Naive thymus-derived CD4-positive, alpha-beta T cell (primary cell): ENCODE measurements around the gene PLA1A. TPM values are rescaled to one million over a fixed set of nuclear protein-coding genes. Genes with fewer than 3 reads are reported as not detected.

ENCODE experiments used
- ATAC-seq: fragments of 150-1000 bp; cut with Tn5 transposase; 2 replicates; pipeline ENCODE4 v1.10.0; 2021; ENCODE audit warnings: mild to moderate bottlenecking, moderate library complexity
- CTCF ChIA-PET: fragments of 350-600 bp; sonication (Branson Sonifier 250); formaldehyde crosslinking; loops from one replicate; lab custom pipeline; 2021; ENCODE audit warnings: antibody characterized with exemption; lab: Charles Lee
- POLR2A ChIA-PET: fragments of 350-600 bp; sonication (Branson Sonifier 250); formaldehyde crosslinking; loops from one replicate; lab custom pipeline; 2021; ENCODE audit warnings: antibody characterized with exemption, inconsistent platforms; lab: Charles Lee
- DNase-seq, 9 donors: peaks; one replicate each; pipeline versions ENCODE4 v3.0.0 to v3.0.0-alpha.2; 2020 to 2022; ENCODE audit warnings: mixed read lengths in 1 of 9
- H3K27ac ChIP-seq: one replicate; pipeline ENCODE4 v1.7.0; 2013; ENCODE audit warnings: mild to moderate bottlenecking, low read depth, low read length, moderate library complexity
- H3K27me3 ChIP-seq, 2 donors: one replicate each; pipeline ENCODE4 v1.7.0; 2013; ENCODE audit warnings: low read length in 2 of 2, mild to moderate bottlenecking in 2 of 2, moderate library complexity in 2 of 2; ENCODE audit not compliant: control insufficient read depth in 2 of 2, insufficient read depth in 2 of 2
- H3K36me3 ChIP-seq, 3 experiments: 1 replicate in 2 of 3; 2 replicates in 1 of 3; pipeline ENCODE4 v1.7.0; 2013; ENCODE audit warnings: low read length in 3 of 3, mild to moderate bottlenecking in 3 of 3, moderate library complexity in 1 of 3; ENCODE audit not compliant: insufficient read depth in 3 of 3, control insufficient read depth in 2 of 3
- H3K4me1 ChIP-seq, 2 donors: one replicate each; pipeline ENCODE4 v1.7.0; 2013; ENCODE audit warnings: low read length in 2 of 2, mild to moderate bottlenecking in 2 of 2, moderate library complexity in 1 of 2; ENCODE audit not compliant: control insufficient read depth in 2 of 2, insufficient read depth in 2 of 2
- H3K4me3 ChIP-seq: 2 replicates; pipeline ENCODE4 v1.7.0; 2013; ENCODE audit warnings: mild to moderate bottlenecking, low read length
- H3K9me3 ChIP-seq, 3 experiments: 1 replicate in 2 of 3; 2 replicates in 1 of 3; pipeline ENCODE4 v1.7.0; 2013; ENCODE audit warnings: low read length in 3 of 3; ENCODE audit not compliant: control insufficient read depth in 2 of 3
- H3K27ac Mint-ChIP-seq, 9 donors: one replicate each; pipeline ENCODE4 v1.8.0; 2020 to 2022; ENCODE audit warnings: mixed read lengths in 9 of 9, mild to moderate bottlenecking in 8 of 9, moderate library complexity in 5 of 9, inconsistent platforms in 2 of 9
- H3K27me3 Mint-ChIP-seq, 5 donors: one replicate each; pipeline ENCODE4 v1.8.0; 2021 to 2022; ENCODE audit warnings: mixed read lengths in 5 of 5, mild to moderate bottlenecking in 1 of 5
- H3K36me3 Mint-ChIP-seq, 5 donors: one replicate each; pipeline ENCODE4 v1.8.0; 2020 to 2022; ENCODE audit warnings: mixed read lengths in 5 of 5, mild to moderate bottlenecking in 3 of 5, inconsistent platforms in 1 of 5
- H3K4me1 Mint-ChIP-seq, 7 donors: one replicate each; pipeline ENCODE4 v1.8.0; 2020 to 2022; ENCODE audit warnings: mixed read lengths in 7 of 7, mild to moderate bottlenecking in 3 of 7, inconsistent platforms in 1 of 7
- H3K4me3 Mint-ChIP-seq, 10 donors: one replicate each; pipeline ENCODE4 v1.8.0; 2020 to 2022; ENCODE audit warnings: mild to moderate bottlenecking in 10 of 10, mixed read lengths in 10 of 10, moderate library complexity in 6 of 10, inconsistent platforms in 2 of 10
- H3K9me3 Mint-ChIP-seq, 11 donors: one replicate each; pipeline ENCODE4 v1.8.0; 2020 to 2022; ENCODE audit warnings: mixed read lengths in 11 of 11, mild to moderate bottlenecking in 4 of 11, inconsistent platforms in 1 of 11, moderate library complexity in 1 of 11
- intact Hi-C, 2 donors: fragments of 100-400 bp; cut with micrococcal nuclease; formaldehyde crosslinking; loops; one replicate each; pipeline ENCODE4 v1.15.1; 2023
- polyA plus RNA-seq, 2 donors: library from polyadenylated mRNA; unstranded; fragments of 300-500 nt; fragmentation: Illumina TruSeq; gene quantifications; one replicate each; pipeline ENCODE4 v1.2.3, GENCODE V29; 2021
- total RNA-seq, 6 experiments: library from RNA in 5 of 6; stranded (reverse) in 5 of 6; gene quantifications; 1 replicate in 5 of 6; 2 replicates in 1 of 6; pipeline ENCODE4 v1.2.3 and lab custom pipeline; 2021 to 2026

PLA1A gene
- total and polyA plus RNA-seq, 7 experiments from 2014 or later, result 0.73 TPM; not detected in 6

- peak overlapping the region in 4 of 9 donors; percentile 30 to 43 (median 38) for H3K27ac Mint-ChIP-seq
Observed at GRCh38 chr3:119672776-119673175, 75.1 kb downstream of the PLA1A start.

GRCh38 chr3:119673875-119674274 is 76.2 kb downstream of the PLA1A start:
- no peak for ATAC-seq
- Histone ChIP-seq H3K9me3 (no peaks in the 10 kb centered on the region), H3K27me3 (no peaks in the 10 kb centered on the region), H3K27ac (no peak overlapping the region), H3K4me1 (peaks cover 14 to 16% of the 10 kb centered on the region in 2 donors), H3K36me3 (peaks cover 8 to 24% (median 10%) of the 10 kb centered on the region in 3 experiments), H3K4me3 (no peak overlapping the region)
- POLR2A ChIA-PET, result interaction anchor here (1.2 kb wide), 1 partner anchor 210 kb away, joined by 3 read pairs; no protein-coding TSS in a partner anchor
- peaks cover 19 to 59% (median 45%) of the 10 kb centered on the region in 7 donors for H3K4me1 Mint-ChIP-seq
- peaks cover 0 to 32% (median 10%) of the 10 kb centered on the region in 5 donors for H3K36me3 Mint-ChIP-seq
- CTCF ChIA-PET, result interaction anchor here (0.7 kb wide), 1 partner anchor 9 kb away, joined by 4 read pairs; no protein-coding TSS in a partner anchor
- no peak for DNase-seq
- H3K4me3 Mint-ChIP-seq, result no peak overlapping the region
- H3K27ac Mint-ChIP-seq, result peak overlapping the region in 1 of 9 donors; percentile 41
- peaks cover 0 to 3% (median 0%) of the 10 kb centered on the region in 5 donors for H3K27me3 Mint-ChIP-seq
- intact Hi-C loops, result loop anchor here in 1 of 2 donors (10.0 kb wide), 3 partner anchors 141 to 921 kb away; partner anchors contain the start of gene NDUFB4
- peaks cover 0 to 4% (median 0%) of the 10 kb centered on the region in 11 donors for H3K9me3 Mint-ChIP-seq

More at GRCh38 chr3:119672776-119673175, 75.1 kb downstream of the PLA1A start:
- H3K36me3 ChIP-seq, result peaks cover 8 to 28% (median 10%) of the 10 kb centered on the region in 3 experiments
- intact Hi-C loops, result loop anchor here in 1 of 2 donors (10.0 kb wide), 3 partner anchors 142 to 922 kb away; partner anchors contain the start of gene NDUFB4
- peaks cover 12 to 16% of the 10 kb centered on the region in 2 donors for H3K4me1 ChIP-seq
- no peaks in the 10 kb centered on the region for H3K9me3 ChIP-seq
- POLR2A ChIA-PET, result interaction anchor here (0.6 to 1.2 kb wide), 2 partner anchors 171 to 209 kb away, joined by 3 read pairs; no protein-coding TSS in a partner anchor
- ATAC-seq (no peak), DNase-seq (no peak)
- Mint-ChIP-seq H3K36me3 (peaks cover 0 to 33% (median 10%) of the 10 kb centered on the region in 5 donors), H3K27me3 (peaks cover 0 to 3% (median 0%) of the 10 kb centered on the region in 5 donors), H3K4me1 (peaks cover 19 to 58% (median 44%) of the 10 kb centered on the region in 7 donors), H3K4me3 (no peak overlapping the region), H3K9me3 (peaks cover 0 to 4% (median 0%) of the 10 kb centered on the region in 11 donors)
- H3K27ac ChIP-seq, result no peak overlapping the region
- H3K4me3 ChIP-seq, result no peak overlapping the region
- CTCF ChIA-PET, result interaction anchor here (0.6 kb wide), 1 partner anchor 11 kb away, joined by 3 read pairs; no protein-coding TSS in a partner anchor
- H3K27me3 ChIP-seq, result no peaks in the 10 kb centered on the region

- ChIA-PET POLR2A (no interaction called here), CTCF (no interaction called here)
- Mint-ChIP-seq H3K36me3 (peaks cover 0 to 32% (median 10%) of the 10 kb centered on the region in 5 donors), H3K9me3 (peaks cover 0 to 4% (median 0%) of the 10 kb centered on the region in 11 donors), H3K27me3 (peaks cover 0 to 3% (median 0%) of the 10 kb centered on the region in 5 donors), H3K27ac (peak overlapping the region in 8 of 9 donors; percentile 23 to 96 (median 95)), H3K4me1 (peaks cover 19 to 59% (median 45%) of the 10 kb centered on the region in 7 donors), H3K4me3 (peak overlapping the region; percentile 78 to 98 (median 90))
- H3K36me3 ChIP-seq, result peaks cover 3 to 24% (median 10%) of the 10 kb centered on the region in 3 experiments
- peak overlapping the region; percentile 23 for H3K27ac ChIP-seq
- intact Hi-C loops, result loop anchor here (5.0 to 10.0 kb wide), 4 partner anchors 98 to 919 kb away; partner anchors contain the start of genes ADPRH (in 1 of the 2) and NDUFB4 (in 1 of the 2)
- H3K9me3 ChIP-seq, result no peaks in the 10 kb centered on the region
- DNase-seq (no peak), ATAC-seq (no peak)
- no peaks in the 10 kb centered on the region for H3K27me3 ChIP-seq
- no peak overlapping the region for H3K4me3 ChIP-seq
- H3K4me1 ChIP-seq, result peaks cover 14 to 16% of the 10 kb centered on the region in 2 donors
Observed at GRCh38 chr3:119675188-119675874, 77.6 kb downstream of the PLA1A start.

- POLR2A ChIA-PET, result interaction anchor here (0.7 to 1.7 kb wide), 4 partner anchors 10 to 673 kb away, joined by 3 to 7 read pairs (median 4); partner anchors contain the start of genes LRRC58 and TMEM39A
- H3K27me3 Mint-ChIP-seq, result peaks cover 0 to 3% (median 0%) of the 10 kb centered on the region in 5 donors
- peak overlapping the region; percentile 78 to 98 (median 90) for H3K4me3 Mint-ChIP-seq
- peaks cover 19 to 54% (median 43%) of the 10 kb centered on the region in 7 donors for H3K4me1 Mint-ChIP-seq
- no peak for ATAC-seq
- Histone ChIP-seq H3K4me3 (peak overlapping the region; percentile 62), H3K27me3 (no peaks in the 10 kb centered on the region), H3K27ac (peak overlapping the region; percentile 72), H3K4me1 (peaks cover 14 to 16% of the 10 kb centered on the region in 2 donors), H3K9me3 (no peaks in the 10 kb centered on the region), H3K36me3 (peaks cover 0 to 24% (median 10%) of the 10 kb centered on the region in 3 experiments)
- H3K36me3 Mint-ChIP-seq, result peaks cover 0 to 31% (median 8%) of the 10 kb centered on the region in 5 donors
- peaks cover 0 to 4% (median 0%) of the 10 kb centered on the region in 11 donors for H3K9me3 Mint-ChIP-seq
- no peak for DNase-seq
- intact Hi-C loops, result loop anchor here (2.0 to 10.0 kb wide), 7 partner anchors 75 to 919 kb away; partner anchors contain the start of genes ADPRH (in 1 of the 2), B4GALT4 (in 1 of the 2) and NDUFB4 (in 1 of the 2)
- H3K27ac Mint-ChIP-seq, result peak overlapping the region; percentile 92 to 97 (median 96)
- CTCF ChIA-PET, result no interaction called here
Observed at GRCh38 chr3:119676020-119676419, 78.3 kb downstream of the PLA1A start.

- DNase-seq (peak; percentile 87 to 98 (median 96)), ATAC-seq (peak; percentile 91)
- Histone ChIP-seq H3K27me3 (no peaks in the 10 kb centered on the region), H3K4me1 (peaks cover 14 to 16% of the 10 kb centered on the region in 2 donors), H3K9me3 (no peaks in the 10 kb centered on the region), H3K27ac (peak within 1 kb of the TSS; percentile 72), H3K4me3 (peak within 1 kb of the TSS; percentile 62), H3K36me3 (peaks cover 0 to 24% (median 10%) of the 10 kb centered on the region in 3 experiments)
- intact Hi-C loops, result loop anchor here (1.0 to 10.0 kb wide), 22 partner anchors 23 to 1869 kb away; partner anchors contain the start of genes B4GALT4 (in 2 of the 2), POGLUT1 (in 2 of the 2), TIMMDC1 (in 2 of the 2) and TMEM39A (in 2 of the 2)
- H3K36me3 Mint-ChIP-seq, result peaks cover 0 to 24% (median 8%) of the 10 kb centered on the region in 5 donors
- POLR2A ChIA-PET, result interaction anchor here (0.7 to 1.7 kb wide), 6 partner anchors 11 to 672 kb away, joined by 3 to 7 read pairs (median 4); partner anchors contain the start of genes LRRC58 and TMEM39A
- CTCF ChIA-PET, result interaction anchor here (0.6 kb wide), 1 partner anchor 665 kb away, joined by 3 read pairs; no protein-coding TSS in a partner anchor
- H3K4me3 Mint-ChIP-seq, result peak within 1 kb of the TSS; percentile 78 to 98 (median 90)
- H3K4me1 Mint-ChIP-seq, result peaks cover 19 to 46% (median 41%) of the 10 kb centered on the region in 7 donors
- peak within 1 kb of the TSS; percentile 94 to 99 (median 96) for H3K27ac Mint-ChIP-seq
- H3K9me3 Mint-ChIP-seq, result peaks cover 0 to 4% (median 0%) of the 10 kb centered on the region in 11 donors
- peaks cover 0 to 3% (median 0%) of the 10 kb centered on the region in 5 donors for H3K27me3 Mint-ChIP-seq
Observed at GRCh38 chr3:119676771-119677640, 79.3 kb downstream of the PLA1A start, which contains the start of gene COX17. Gene COX17 (minus strand): TSS chr3:119677406. CDS start chr3:119677310, 96 bp downstream.
